AG09309 (cell line): ENCODE results near the gene PPP1R16B.
A peak's percentile ranks its signal among the peaks of the same experiment; 100 is the strongest.

ENCODE experiments used
- DNase-seq: peaks from one replicate; pipeline ENCODE4 v3.0.0-alpha.2; 2010; ENCODE audit warnings: low read depth
- H3K4me3 ChIP-seq: 2 replicates; pipeline ENCODE4 v1.5.1; 2011; ENCODE audit warnings: mild to moderate bottlenecking, low read depth, low read length, moderate library complexity; ENCODE audit not compliant: control insufficient read depth
- TF ChIP-seq, protein P1 (sequence below): IDR thresholded peaks from 2 replicates; pipeline ENCODE4 v1.5.1; 2011; ENCODE audit warnings: mild to moderate bottlenecking, low read depth, low read length, inconsistent platforms; ENCODE audit not compliant: insufficient read depth, control insufficient read depth; ENCODE audit errors: missing control alignments

The PPP1R16B gene

DNA sequence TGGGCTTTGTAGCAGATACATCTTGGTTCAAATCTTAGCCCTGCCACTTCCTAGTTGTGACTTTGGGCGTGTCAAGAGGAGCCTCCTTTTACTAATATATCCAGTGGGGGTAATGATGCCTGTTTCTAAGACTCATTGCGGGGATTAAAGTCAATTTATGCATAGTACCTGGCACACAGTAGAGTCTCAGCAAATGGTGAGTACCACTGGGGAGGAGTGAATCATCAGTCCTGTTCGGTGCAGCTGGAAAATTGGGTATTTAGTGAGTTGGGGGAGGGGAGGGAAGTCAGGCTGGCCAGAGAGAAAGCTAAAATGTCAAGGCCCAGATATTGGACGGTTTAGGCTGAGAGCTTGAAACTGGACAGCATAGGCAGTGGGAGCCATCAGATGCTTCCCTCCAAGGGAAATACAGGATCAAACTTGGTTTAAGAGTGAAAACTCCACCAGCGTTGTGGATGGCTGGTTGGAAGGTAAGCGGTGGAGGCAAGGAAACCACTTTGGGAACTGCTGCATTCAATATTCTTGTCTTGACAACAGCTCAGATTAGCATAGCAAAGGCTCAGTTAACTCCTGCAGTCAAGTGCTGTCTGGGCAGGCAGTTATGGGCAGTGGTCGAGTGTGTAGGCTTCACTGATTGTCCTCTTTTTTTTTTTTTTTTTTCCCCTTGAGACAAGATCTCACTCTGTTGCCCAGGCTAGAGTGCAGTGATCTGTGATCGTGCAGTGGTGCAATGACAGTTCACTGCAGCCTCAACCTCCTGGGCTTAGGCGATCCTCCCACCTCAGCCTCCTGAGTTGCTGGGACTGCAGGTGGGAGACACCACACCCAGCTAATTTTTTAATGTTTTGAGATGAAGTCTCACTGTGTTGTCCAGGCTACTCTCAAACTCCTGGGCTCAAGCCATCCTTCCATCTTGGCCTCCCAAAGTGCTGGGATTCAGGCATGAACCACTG, 12.9 kb downstream of the PPP1R16B start:
- H3K4me3 ChIP-seq: no peak overlapping the region
- TF ChIP-seq, protein P1, sequence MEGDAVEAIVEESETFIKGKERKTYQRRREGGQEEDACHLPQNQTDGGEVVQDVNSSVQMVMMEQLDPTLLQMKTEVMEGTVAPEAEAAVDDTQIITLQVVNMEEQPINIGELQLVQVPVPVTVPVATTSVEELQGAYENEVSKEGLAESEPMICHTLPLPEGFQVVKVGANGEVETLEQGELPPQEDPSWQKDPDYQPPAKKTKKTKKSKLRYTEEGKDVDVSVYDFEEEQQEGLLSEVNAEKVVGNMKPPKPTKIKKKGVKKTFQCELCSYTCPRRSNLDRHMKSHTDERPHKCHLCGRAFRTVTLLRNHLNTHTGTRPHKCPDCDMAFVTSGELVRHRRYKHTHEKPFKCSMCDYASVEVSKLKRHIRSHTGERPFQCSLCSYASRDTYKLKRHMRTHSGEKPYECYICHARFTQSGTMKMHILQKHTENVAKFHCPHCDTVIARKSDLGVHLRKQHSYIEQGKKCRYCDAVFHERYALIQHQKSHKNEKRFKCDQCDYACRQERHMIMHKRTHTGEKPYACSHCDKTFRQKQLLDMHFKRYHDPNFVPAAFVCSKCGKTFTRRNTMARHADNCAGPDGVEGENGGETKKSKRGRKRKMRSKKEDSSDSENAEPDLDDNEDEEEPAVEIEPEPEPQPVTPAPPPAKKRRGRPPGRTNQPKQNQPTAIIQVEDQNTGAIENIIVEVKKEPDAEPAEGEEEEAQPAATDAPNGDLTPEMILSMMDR: no peak
- no peak for DNase-seq

DNA sequence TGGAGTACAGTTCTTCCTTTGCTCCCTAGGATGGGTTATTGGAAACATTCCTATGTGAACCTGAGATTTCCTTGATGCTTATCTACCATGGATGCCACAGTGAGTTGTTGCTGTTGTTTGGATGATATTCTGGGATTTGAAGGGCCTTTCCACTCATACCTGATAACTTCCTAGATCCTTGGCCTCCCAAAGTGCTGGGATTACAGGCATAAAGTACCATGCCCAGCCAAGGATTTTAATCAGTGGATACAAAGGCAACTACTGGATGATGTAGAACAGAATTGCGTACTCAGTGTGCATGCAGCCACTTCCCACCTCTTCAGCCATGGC, 20.0 kb downstream of the PPP1R16B start:
- TF ChIP-seq, protein P1: no peak
- no peak for DNase-seq
- no peak overlapping the region for H3K4me3 ChIP-seq

DNA sequence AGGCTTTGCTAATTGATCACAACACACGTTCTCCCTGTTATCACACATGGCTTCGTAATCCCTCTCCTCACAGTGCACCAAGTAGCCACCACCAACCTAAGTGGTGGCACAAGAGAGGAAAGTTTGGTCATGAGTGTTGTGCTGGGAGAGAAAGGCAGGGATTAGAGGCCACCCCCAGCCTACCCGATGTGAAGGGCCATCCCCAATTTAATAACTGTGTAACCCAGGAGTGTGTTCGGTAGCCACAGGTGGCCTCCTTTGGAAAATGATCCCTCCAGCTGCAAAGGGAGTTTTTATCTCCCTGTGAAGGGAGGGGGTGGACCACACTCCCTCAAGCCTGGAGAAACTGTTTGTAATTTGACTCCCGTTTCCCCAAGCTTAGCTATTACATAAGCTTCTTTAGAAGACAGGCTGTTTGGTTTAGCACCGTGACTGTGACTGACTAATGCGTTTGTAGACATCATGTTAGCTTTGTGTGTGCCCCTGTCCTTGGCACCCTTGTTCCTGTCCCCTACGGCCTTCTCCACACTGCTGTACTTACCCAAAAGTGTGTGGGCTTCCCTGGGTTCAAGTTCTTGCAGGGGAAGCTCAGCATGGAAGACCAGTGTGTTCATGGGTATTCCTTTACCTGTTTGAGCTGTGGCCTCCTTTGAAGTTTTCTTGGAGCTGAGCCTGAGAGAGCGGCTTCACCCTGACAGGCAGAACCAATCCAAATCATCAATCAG, 20.6 kb downstream of the PPP1R16B start:
- DNase-seq: peak; percentile 20
- TF ChIP-seq, protein P1: no peak
- no peak overlapping the region for H3K4me3 ChIP-seq

DNA sequence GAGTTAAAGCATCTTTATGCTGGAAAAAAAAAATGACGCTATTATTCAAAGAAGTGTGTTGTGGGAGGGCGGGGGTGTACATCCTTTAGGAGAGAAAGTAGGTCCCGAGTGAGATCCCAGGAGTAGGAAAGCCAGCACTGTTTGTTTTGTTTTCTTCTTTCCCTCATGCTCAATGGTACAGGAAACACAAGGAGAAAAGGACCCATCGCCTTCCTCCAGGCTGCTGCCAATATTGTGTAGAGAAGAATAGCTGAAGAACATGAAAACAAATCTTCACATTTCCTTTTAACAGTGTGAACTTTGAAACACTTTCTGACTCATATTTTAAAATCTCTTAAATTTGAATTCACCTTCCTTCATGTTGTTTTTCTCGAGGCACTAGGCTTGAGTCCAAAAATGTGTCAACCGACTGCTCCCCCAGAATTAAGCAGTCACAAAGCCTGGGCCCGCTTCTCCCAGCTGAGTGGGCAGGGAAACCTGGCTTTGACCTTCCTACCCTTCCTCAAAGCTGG, 22.3 kb downstream of the PPP1R16B start:
- TF ChIP-seq, protein P1: no peak
- DNase-seq: no peak

DNA sequence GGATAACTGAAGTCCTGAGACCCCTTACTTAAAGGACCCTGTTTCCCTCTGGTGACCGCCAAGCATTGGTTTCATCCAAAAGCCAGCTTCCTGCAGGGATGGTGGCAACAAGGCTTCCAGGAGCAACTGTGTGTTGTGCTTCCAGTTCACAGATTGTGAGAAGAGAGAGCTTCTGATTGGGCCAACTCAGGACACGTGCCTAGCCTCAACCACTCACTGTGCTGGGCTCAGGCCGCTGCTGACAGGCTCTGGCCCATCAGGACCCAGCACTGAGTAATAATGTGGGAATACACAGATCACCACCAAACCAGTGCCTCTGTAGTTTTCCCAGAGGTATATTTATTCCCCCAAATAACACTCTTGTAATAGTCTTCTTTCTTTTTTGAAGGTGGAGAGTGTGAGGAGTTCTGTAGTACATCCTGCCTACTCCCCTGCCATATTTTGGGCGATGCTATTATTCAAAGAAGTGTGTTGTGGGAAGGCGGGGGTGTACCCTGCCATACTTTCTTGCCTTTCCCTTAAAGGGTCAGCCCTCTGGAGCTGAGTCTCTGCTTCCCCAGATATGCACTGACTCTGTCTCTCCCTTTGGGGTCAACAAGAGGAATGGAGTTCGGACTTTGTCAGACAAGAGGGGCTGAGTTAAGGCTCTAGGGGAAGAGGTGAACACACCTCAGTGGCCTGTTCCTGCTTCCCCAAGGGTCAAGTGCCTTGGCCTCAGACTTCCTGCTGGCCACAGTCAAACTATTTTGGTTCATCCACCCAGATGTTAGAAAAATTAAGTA, 23.2 kb downstream of the PPP1R16B start:
- no peak for DNase-seq
- TF ChIP-seq, protein P1: no peak
- no peak overlapping the region for H3K4me3 ChIP-seq

More for the DNA sequence above, 22.3 kb downstream of the PPP1R16B start:
- no peak overlapping the region for H3K4me3 ChIP-seq

DNA sequence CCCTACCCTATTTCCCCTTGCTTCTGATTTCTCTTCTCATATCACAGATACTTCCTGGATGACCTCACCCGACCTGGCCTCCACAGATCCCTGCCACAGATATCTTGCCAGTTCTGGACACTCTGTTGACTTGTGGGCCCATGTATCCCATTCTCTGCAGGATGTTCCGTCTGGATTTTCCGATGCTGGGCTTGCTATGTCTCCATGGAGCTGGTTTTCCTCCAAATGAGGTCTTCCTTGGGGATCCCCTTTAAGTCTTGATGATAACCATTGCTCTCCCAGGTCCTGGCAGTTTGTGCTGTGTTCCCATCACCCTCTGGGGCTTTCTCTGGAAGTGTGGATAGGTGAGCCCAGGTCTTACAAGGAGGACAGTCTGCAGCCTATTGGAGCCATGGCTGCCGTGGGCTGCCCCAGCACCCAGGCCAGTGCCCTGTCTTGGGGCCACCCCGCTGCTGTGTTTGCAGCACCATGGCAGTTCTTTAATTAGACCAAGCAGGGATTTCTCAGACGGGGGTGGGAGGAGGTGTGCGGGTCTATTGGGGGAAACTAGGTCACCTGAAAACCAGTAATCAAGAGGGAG, 23.9 kb downstream of the PPP1R16B start:
- TF ChIP-seq, protein P1: no peak
- H3K4me3 ChIP-seq: no peak overlapping the region
- DNase-seq: no peak
